Subcutaneous adipose tissue (tissue), 4 donors: ENCODE results near the gene LHFPL2. TPM values are rescaled to one million over a fixed set of nuclear protein-coding genes. Genes with fewer than 3 reads are reported as not detected.

Source experiments
- total RNA-seq, 4 donors: library from RNA; depleted of rRNA; stranded (reverse); fragments of >200 nt; gene quantifications; one replicate each; pipeline ENCODE4 v1.1.0, GENCODE V29; 2016
- TF ChIP-seq, protein P1 (sequence below): fragments of 450-650 bp; IDR thresholded peaks from one replicate; pipeline ENCODE4 v1.5.1; 2016; ENCODE audit warnings: low read depth, mild to moderate bottlenecking, control low read depth, antibody characterized with exemption, moderate library complexity

Gene LHFPL2
- total RNA-seq, 4 donors from 2014 or later: 18.5 to 104 (median 30.0) TPM

DNA sequence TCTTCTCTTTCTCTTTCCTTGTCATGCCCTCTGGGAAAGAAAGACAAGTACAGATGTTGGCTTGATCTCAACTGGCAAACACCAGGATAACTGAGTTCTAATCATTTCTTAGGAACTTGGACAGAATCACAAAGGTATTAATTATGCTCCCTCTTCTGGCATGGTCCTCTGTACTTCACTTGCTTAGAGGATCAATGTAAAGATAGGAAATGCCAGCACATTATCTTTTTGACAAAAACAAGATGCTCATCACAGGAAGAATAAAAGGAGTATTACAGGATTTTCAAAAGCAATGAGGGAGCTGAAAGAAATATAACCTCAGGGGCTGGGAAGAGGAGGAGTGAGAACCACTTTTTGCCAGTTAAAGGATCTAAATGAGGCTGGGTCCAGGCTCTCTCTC, 70.6 kb downstream of the LHFPL2 start:
- TF ChIP-seq, protein P1, sequence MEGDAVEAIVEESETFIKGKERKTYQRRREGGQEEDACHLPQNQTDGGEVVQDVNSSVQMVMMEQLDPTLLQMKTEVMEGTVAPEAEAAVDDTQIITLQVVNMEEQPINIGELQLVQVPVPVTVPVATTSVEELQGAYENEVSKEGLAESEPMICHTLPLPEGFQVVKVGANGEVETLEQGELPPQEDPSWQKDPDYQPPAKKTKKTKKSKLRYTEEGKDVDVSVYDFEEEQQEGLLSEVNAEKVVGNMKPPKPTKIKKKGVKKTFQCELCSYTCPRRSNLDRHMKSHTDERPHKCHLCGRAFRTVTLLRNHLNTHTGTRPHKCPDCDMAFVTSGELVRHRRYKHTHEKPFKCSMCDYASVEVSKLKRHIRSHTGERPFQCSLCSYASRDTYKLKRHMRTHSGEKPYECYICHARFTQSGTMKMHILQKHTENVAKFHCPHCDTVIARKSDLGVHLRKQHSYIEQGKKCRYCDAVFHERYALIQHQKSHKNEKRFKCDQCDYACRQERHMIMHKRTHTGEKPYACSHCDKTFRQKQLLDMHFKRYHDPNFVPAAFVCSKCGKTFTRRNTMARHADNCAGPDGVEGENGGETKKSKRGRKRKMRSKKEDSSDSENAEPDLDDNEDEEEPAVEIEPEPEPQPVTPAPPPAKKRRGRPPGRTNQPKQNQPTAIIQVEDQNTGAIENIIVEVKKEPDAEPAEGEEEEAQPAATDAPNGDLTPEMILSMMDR: no peak

- TF ChIP-seq, protein P1: no peak
These were observed 71.3 kb downstream of the LHFPL2 start for GRCh38 chr5:78577071-78577807.

DNA sequence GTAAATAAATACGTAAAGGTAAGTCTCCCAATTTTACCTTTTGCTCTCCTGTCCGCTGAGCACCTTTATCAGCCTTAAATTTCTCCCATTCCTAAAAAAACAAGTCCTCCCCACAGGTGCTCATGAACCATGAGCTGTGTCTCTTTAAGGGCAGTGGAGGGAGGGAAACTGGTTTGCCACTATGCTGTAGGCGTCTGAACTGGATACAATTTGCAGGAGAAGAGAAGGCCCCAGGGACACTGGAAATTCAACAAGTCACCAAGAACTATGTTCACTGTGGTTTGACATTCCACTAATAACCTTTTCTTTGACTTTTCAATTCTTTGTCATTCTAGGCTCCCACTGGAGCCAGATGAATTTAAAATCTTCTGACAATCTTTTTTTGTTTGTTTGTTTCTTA, 72.2 kb downstream of the LHFPL2 start:
- TF ChIP-seq, protein P1: no peak

GRCh38 chr5:78574731-78575161, 73.8 kb downstream of the LHFPL2 start:
- TF ChIP-seq, protein P1: no peak

GRCh38 chr5:78574131-78574673, 74.4 kb downstream of the LHFPL2 start:
- TF ChIP-seq, protein P1: no peak

DNA sequence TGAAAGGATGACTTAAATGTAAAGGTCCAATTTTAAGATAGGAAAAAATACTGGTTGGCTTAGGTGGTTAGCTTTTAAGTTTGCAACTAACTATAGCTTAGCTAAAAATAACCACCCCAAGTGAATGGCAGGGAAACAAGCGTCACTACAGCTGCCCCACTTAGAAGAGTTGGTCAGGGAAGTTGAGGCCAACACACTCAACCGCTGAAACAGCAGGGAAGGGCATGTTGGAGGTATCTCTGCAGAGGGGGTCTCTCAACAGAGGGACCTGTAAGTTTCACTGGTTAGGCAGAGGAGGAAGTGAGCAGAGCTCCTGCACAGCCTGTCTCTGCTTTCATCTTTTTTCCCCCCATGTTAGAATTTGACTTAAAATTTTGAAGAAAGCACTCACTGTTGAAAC, 75.3 kb downstream of the LHFPL2 start:
- TF ChIP-seq, protein P1: no peak

DNA sequence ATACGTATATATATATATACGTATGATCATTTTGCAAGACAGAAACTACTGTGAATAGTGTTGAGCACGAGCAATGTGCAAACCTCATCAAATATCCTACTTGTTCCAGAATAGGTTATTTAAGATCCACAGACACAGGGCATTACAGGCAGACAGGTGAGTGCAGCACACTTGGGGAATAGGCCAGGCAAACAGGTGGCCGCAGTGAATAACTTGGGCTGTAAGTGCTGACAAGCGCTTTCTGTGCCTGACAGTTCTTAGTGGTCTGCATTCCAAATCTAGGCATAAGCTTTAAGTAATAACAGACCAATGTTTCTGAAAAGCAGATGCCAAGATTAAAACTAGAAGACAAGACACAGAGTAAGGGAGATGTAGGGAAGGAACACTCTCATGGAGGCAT, 77.9 kb downstream of the LHFPL2 start:
- TF ChIP-seq, protein P1: no peak
